T-helper 1 cell treated with Interleukin-12 subunit alpha and Interleukin-12 subunit beta and Interleukin-4 antibody, amounts not matched to agents 30 ng/mL and 1 ng/mL, for 36 hours (primary cell): ENCODE measurements around the gene KCNT2. TPM values are rescaled to one million over a fixed set of nuclear protein-coding genes. Genes with fewer than 3 reads are reported as not detected.
"Not testable (repeated sequence)": the region's sequence is repeated elsewhere in the genome, so short reads cannot be mapped to it uniquely, and the experiment has no call there.

Source experiments
- intact Hi-C: fragments of 100-400 bp; cut with micrococcal nuclease; formaldehyde crosslinking; loops from one replicate; pipeline ENCODE4 v1.15.1; 2024
- total RNA-seq: library from RNA; stranded (reverse); gene quantifications from 2 replicates; pipeline ENCODE4 v1.2.3, GENCODE V29; 2022

KCNT2 gene
- total RNA-seq, 1 donor from 2014 or later, result not detected

- intact Hi-C loops, result no loop called here
These were observed 17.3 kb downstream of the KCNT2 start for GRCh38 chr1:196590959-196591358.

DNA sequence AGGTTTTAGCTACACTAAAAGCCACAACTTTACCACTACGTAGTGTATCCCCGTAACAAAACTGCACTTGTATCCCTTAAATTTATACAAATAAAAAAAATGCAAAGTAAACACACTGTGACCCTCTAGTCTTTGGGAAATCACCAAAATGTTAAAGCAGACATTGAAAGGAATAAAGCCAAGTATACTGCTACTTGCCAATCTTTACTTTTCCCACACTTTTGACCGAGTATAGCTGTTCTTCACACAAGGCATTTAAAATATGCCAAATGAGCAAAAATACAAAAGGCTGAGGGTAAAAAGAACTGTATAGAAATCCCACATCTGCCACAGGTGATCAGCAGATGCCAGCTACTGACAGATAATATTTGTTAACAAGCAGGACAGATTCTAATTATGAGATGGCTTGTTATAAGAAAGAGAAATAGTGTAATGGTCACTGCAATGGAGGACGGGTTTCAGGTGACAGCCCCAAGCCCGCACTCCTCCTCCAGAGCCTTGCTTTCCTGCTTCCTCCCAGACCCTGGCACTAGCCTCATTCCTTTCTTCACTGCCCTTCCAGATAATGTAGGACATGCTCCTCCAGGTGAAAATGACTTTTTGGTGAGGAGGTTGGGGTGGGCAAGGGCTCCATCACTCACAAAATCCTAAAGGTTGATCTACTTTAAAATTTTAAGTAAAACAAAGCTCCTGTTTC is 18.1 kb downstream of the KCNT2 start:
- intact Hi-C loops, result no loop called here

DNA sequence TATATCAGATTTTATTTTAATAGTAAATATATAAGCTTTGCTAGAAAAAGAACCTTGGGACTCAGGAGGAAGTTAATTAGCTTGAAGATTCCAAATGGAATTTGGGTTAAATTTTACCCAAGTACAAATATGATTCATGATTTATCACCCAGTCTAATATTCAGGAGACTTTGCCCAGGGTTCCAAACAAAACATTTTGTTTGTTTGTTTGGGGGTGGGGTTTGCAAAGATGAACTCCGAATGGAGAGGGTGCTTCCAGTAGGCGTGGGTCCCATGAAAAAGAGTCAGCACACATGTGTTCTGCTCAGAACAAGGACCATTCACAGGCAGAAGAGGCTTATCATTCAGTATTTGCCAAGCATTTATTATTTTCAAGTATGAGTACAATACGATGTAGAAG is 23.5 kb downstream of the KCNT2 start:
- intact Hi-C loops, result no loop called here

DNA sequence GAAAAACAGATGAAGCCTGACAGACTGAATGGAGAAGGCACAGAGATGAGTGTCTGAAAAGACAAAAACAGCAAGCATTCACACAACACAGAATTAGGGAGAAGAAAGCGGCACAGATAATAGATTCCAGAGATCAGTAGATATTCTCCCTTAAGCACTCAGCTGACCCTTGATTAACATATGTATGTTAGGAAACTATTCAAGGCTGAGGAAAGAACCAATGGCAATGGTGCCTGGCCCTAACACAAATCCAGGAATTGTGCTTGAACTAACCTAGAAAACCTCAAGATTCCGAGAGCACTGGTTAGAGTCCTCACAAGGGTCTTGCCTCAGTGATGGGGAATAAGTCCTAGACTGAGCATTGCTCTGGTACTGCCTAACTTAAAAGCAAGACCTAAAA is 30.9 kb downstream of the KCNT2 start:
- intact Hi-C loops, result no loop called here

DNA sequence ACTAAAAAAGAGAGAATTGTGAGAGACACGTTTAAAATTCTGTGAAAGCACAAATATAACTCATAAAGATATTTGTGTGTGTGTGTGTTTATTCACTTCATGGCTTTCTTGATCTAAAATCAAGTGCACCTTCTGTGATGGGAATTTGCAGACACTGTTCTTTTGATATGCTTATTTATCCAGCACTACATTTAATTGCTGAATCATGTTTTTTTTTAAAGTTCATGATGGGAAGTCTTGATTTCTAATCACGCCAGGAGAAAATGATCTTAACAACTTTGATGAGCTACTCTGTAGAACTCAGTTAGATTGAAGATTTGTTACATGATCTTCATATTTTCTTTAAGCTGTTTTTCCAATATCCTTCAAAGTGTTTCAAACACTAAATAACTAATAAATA is 35.0 kb downstream of the KCNT2 start:
- intact Hi-C loops, result no loop called here

GRCh38 chr1:196567238-196567637 is 41.0 kb downstream of the KCNT2 start:
- intact Hi-C loops, result no loop called here

- intact Hi-C loops, result no loop called here
These were observed 44.5 kb downstream of the KCNT2 start for GRCh38 chr1:196563768-196564167.

DNA sequence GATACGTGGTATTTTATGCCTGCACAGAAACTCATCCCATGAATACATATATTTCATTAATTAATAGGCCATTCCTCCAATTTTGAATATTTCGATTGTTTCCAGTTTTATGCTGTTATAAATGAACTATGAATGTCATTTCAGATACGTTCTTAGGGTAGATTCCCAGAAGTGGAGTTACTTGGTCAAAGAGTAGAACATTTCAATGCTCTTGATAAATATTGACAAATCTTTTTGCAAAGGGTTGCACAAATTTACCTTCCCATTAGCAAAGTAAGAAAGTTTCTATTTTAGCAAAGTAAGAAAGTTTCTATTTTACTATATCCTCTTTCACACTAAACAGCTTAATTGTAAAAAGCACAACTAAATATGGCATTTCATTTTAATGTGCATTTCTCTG is 48.9 kb downstream of the KCNT2 start:
- intact Hi-C loops, result no loop called here

DNA sequence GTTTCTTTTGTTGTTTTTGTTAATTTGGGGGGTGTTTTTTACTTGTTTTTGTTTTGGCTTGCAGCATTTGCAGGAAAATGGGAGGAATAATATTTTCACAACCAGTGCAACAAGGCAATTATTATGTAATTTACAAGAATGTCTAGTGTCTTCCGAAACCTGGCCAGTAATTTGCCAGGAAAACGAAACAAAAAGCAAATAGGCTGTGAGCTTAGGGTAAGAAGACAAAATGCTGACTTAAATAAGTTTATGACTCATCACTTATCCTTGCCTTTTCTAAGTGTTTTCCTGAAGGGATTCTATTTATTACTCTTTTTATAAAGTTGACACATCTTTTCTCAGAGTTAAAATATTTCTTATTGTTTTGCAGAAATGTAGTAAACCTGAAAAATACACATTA is 49.8 kb downstream of the KCNT2 start:
- intact Hi-C loops, result no loop called here

DNA sequence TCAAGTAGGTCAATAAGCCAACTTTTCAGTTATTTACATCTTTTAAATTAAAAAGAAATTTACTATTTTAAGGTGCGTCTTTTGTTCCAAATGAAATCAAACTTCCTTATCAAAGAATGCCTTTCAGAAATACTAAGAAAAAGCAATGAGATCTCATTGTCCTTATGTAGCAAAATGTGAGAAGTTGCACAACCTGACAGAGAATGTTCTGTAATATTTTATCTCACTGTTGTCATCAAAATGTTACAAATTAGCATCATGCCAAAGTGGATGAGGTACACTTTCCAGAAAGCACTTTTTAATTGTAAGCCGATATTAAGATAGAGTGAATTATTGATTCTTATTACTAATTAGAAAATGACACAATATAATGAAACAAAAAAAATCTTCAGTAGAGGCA is 50.4 kb downstream of the KCNT2 start:
- intact Hi-C loops, result no loop called here

- intact Hi-C loops, result no loop called here
These were observed 57.5 kb downstream of the KCNT2 start for GRCh38 chr1:196550731-196551130.

GRCh38 chr1:196546272-196547111 is 61.7 kb downstream of the KCNT2 start:
- intact Hi-C loops, result no loop called here

GRCh38 chr1:196545222-196545621 is 63.0 kb downstream of the KCNT2 start:
- intact Hi-C loops, result no loop called here

DNA sequence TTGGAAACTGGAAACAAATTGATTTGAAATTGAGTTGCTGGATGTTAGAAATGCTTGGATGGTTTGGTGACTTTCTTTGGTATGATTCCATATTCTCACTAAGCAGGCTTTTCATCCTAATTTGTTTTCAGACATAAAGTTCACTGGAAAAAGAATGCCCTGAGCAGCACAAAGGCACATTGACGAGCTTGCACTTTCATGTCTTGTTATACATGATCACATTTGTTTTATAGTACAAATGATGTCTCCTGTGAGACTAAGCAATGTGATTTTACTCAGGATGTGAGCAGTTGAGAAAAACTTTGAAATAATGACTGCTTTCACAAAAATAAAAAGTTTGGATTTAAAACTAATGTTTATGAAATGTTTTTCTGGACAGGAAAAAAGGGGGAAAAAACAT is 63.6 kb downstream of the KCNT2 start:
- intact Hi-C loops, result no loop called here

DNA sequence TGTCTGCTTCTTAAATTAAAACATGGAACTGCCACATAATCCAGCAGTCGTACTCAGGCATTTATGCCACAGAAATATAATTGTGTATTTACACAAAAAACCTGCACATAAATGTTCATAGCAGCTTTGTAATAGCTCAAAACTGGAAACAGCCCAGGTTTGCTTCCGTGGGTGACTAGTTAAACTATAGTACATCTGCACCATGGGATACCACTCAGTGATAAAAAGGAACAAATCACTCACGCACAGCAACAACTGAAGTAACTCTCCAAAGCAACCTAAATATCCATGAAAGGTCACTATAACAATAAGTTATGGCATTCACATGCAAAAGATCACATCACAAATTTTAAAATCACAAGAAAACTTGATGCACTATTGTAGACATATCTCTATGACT is 64.4 kb downstream of the KCNT2 start:
- intact Hi-C loops, result no loop called here

DNA sequence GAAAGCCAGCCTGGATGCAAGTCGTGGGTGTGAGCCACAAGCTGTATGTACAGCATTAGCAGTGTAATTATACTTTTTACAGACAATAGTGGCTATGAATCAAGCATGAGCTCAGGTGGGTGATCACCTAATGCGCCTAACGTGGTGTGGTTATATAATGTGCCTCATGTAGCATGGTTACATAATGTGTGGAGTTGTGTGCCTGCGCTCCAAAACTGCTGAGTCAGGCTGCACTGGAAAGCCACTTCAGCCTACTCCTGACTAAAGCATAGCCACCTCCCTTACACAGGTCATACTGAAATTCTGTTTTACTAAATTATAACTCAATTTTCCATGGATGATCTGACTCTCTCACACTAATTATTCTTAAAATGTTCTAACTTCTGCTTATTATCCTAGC is 69.8 kb downstream of the KCNT2 start:
- intact Hi-C loops, result no loop called here

DNA sequence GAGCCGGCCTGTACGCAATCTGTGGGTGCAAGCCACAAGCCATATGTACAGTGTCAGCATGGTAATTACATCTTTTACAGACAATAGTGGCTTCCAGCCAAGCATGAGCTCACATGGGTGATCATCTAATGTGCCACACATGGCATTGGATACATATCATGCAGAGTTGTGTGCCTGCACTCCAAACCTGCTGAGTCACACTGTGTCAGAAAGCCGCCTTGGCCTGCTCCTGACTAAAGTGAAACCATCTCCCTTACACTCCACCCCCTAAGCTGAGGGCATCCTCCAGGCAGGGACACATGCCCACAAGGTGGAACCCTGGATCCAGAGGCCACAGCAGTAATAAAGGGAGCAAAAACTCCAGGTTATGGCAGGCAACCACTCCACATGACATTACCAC is 72.5 kb downstream of the KCNT2 start:
- intact Hi-C loops, result no loop called here

DNA sequence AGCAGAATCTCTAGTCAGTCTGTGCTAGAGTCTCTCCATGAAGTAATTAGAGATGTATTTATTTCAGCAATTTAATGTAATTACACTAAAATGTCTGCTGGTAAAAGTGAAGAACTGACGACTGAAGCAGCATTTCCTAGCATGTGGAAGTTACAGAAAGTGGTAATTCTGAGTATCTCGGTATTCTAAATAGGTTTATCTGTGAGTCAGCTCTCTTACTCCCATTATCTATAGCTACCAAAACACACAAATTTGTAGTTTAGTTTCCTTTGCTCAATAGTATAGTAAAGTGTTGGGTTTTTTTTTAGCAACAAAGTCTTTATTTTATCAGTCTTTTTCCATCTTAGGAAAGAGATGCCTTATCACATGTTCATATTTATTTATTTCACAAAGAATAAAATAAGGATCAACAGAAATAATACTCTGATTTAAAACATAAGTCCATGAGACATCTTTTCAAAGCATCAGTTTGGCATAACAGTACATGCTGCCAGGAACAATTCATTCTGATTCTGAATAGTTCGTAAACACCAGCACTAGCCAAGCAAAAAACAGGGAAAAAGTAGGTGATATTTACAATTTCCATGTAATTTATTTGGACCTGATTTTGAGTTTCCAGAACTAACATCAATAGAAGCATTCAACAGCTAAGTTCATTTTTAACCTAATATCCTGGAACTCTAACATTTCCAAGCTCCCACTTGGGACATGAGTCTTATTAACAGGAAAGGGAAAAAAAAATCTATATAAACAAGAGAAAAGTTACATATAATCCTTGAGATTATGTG is 76.3 kb downstream of the KCNT2 start:
- intact Hi-C loops, result no loop called here

DNA sequence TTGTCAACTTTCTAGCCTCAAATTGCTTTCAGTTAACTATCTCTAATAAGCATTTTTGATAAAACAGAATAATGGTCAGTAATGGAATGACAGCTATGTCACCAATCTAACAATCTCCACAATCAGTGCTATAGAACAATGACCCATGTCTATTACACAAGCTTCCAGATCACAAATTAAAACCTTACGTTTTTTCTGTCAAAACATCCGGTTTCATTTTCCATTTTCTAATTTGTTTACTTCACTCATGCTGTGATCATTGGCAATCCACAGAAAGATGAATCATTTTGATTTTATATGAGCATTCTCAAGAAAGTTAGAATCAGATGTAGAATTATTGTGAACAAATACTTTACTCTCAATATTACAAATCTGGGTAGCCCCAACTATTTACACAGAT is 80.3 kb downstream of the KCNT2 start:
- intact Hi-C loops, result no loop called here

DNA sequence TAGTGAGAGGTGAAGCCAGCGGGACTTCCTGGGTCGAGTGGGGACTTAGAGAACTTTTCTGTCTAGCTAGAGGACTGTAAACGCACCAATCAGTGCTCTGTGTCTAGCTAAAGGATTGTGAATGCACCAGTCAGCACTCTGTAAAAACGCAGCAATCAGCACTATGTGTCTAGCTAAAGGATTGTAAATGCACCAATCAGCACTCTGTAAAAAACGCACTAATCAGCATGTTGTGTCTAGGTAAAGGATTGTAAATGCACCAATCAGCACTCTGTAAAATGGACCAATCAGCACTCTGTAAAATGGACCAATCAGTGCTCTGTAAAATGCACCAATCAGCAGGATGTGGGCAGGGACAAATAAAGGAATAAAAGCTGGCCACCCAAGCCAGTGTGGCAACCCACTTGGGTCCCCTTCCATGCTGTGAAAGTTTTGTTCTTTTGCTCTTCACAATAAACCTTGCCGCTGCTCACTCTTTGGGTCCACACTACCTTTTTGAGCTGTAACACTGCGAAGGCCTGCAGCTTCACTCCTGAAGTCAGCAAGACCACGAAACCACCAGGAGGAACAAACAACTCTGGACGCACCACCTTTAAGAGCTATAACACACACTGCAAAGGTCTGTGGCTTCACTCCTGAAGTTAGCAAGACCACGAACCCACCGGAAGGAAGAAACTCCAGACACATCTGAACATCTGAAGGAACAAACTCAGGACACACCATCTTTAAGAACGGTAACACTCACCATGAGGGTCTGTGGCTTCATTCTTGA is 85.5 kb downstream of the KCNT2 start:
- intact Hi-C loops, result not testable (repeated sequence)

- intact Hi-C loops, result no loop called here
These were observed 91.0 kb downstream of the KCNT2 start for GRCh38 chr1:196517193-196517592.
